BLaER1 treated with 17β-estradiol and CSF1 and Interleukin-3, amounts not matched to agents 10 nM and 100 nM (cell line): ENCODE measurements around the gene FMR1NB.
A peak's percentile ranks its signal among the peaks of the same experiment; 100 is the strongest.

ENCODE experiments used
- H3K27ac ChIP-seq, 11 experiments: shearing (Covaris generic); formaldehyde crosslinking; 2 replicates each; pipeline ENCODE4 v1.8.1; 2022
- H3K27me3 ChIP-seq, 11 experiments: shearing (Covaris generic); formaldehyde crosslinking; 2 replicates each; pipeline ENCODE4 v1.8.1; 2022
- H3K36me3 ChIP-seq, 11 experiments: shearing (Covaris generic); formaldehyde crosslinking; 2 replicates each; pipeline ENCODE4 v1.8.1; 2022
- H3K4me1 ChIP-seq, 10 experiments: shearing (Covaris generic); formaldehyde crosslinking; 2 replicates each; pipeline ENCODE4 v1.8.1; 2022
- H3K4me2 ChIP-seq, 11 experiments: shearing (Covaris generic); formaldehyde crosslinking; 2 replicates each; pipeline ENCODE4 v1.8.1; 2022
- H3K4me3 ChIP-seq, 10 experiments: shearing (Covaris generic); formaldehyde crosslinking; 2 replicates each; pipeline ENCODE4 v1.8.1; 2022
- H3K9ac ChIP-seq, 11 experiments: shearing (Covaris generic); formaldehyde crosslinking; 2 replicates each; pipeline ENCODE4 v1.8.1; 2022
- H3K9me3 ChIP-seq, 11 experiments: shearing (Covaris generic); formaldehyde crosslinking; replicated peaks in 1 of 11; 2 replicates each; pipeline ENCODE4 v1.8.1; 2022
- H4K20me1 ChIP-seq, 11 experiments: shearing (Covaris generic); formaldehyde crosslinking; 2 replicates each; pipeline ENCODE4 v1.8.1; 2022
- Cebpa-rat ChIP-seq, 11 experiments: shearing (Covaris generic); IDR thresholded peaks; 2 replicates each; pipeline ENCODE4 v1.8.1; 2022

FMR1NB gene

DNA sequence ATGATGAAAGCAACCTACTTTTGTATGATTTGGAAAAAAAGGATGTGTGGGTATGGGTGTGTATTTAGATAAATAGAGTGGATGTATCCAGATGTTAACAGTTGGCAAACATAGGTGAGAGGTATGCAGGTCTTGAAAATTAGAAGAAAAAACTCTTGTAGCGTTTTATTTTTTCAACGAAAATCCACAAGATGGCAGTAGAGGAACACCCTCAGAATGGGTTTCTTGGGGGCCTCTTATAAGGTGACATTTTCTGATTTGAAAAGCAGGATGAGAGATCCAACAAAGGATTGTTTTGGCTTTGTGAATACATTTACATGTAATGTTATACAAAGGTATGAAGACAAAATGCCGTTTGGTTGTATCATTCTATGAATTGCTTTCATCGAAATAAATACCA lies 68.3 kb downstream of the FMR1NB start:
- no peak overlapping the region for H3K9ac ChIP-seq
- H3K9me3 ChIP-seq: no peaks in the 10 kb centered on the region
- H4K20me1 ChIP-seq: no peaks in the 10 kb centered on the region
- no peak overlapping the region for H3K4me2 ChIP-seq
- H3K4me1 ChIP-seq: no peaks in the 10 kb centered on the region
- no peaks in the 10 kb centered on the region; a peak in 1 of 22 replicates for H3K27me3 ChIP-seq
- no peak overlapping the region for H3K4me3 ChIP-seq
- no peak for TF ChIP-seq Cebpa-rat (IDR thresholded peaks at IDR 0.05)
- no peak overlapping the region for H3K27ac ChIP-seq
- no peaks in the 10 kb centered on the region for H3K36me3 ChIP-seq

DNA sequence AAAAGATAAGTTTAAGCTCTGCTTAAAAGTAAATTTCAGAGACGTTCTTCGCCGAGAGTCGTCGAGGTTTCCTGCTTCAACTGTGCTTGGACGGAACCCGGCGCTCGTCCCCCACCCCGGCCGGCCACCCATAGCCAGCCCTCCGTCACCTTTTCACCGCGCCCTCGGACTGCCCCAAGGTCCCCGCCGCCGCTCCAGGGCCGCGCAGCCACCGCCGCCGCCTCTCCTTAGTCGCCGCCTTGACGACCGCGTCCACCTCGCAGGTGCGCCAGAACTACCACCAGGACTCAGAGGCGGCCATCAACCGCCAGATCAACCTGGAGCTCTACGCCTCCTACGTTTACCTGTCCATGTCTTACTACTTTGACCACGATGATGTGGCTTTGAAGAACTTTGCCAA lies 70.8 kb downstream of the FMR1NB start:
- no peak for TF ChIP-seq Cebpa-rat (IDR thresholded peaks at IDR 0.05)
- Histone ChIP-seq H3K4me1 (no peaks in the 10 kb centered on the region), H3K27me3 (no peaks in the 10 kb centered on the region), H3K36me3 (no peaks in the 10 kb centered on the region), H3K4me3 (no peak overlapping the region), H3K9me3 (no peaks in the 10 kb centered on the region), H4K20me1 (no peaks in the 10 kb centered on the region), H3K9ac (no peak overlapping the region), H3K4me2 (no peak overlapping the region), H3K27ac (no peak overlapping the region)

DNA sequence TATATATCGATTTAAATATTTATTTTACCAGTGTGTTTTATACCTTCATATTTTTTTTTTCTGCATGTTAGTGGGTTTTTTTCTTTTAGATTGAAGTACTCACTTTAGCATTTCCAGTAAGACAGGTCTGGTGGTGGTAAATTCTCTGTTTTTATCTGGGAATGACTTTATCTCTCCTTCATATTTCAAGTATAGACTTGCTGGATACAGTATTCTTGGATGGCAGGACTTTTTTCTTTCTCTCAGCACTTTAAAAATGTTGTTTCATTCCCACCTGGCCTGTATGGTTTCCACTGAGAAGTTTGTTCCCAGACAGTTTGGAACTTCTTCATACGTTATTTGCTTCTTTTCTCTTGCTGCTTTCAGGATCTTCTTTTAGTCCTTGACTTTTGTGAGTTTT lies 86.1 kb downstream of the FMR1NB start:
- Histone ChIP-seq H3K36me3 (no peaks in the 10 kb centered on the region), H3K27ac (no peak overlapping the region)
- TF ChIP-seq Cebpa-rat (IDR thresholded peaks at IDR 0.05): no peak

DNA sequence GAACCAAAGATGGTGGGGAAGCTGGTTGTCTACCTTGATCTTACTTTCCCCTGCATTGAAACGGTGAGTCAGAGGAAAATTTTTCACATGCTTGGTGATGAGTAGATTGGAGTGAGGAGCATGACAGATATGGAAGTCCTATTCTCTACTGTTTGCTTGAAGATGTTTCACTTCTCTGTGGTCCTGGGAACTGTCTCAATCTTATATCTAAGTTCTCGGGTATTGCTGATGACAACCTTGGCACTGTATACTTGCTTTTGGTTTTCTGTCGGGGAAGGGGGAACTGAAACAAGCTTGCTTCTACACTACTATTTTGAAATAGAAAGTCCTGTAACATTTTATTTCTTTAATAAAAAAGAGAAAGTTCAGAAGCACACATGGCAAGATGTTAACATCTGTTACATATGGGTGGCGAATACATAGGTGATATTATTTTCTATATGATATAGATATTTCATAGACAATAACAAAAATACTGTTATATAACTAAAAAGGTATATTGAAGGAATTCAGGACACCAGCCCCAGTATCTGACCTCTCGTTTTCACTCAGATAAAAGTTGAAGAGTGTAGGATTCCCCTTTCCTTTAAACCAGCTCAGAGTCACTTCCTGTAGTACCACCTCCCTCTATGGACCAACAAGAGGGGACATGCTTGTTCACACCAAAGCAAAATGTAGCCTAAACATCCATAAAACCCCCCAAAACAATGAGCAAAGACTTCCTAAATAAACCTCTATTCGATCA lies 88.8 kb downstream of the FMR1NB start:
- peak overlapping the region in 4 of 11 experiments; percentile 2 to 61 (median 26); a peak in 6 of 22 replicates for H3K4me2 ChIP-seq
- H3K36me3 ChIP-seq: no peaks in the 10 kb centered on the region
- no peaks in the 10 kb centered on the region for H4K20me1 ChIP-seq
- no peak for TF ChIP-seq Cebpa-rat (IDR thresholded peaks at IDR 0.05)
- peaks cover 0 to 16% (median 0%) of the 10 kb centered on the region in 10 experiments; a peak in 6 of 20 replicates for H3K4me1 ChIP-seq
- peak overlapping the region in 1 of 11 experiments; percentile 54; a peak in 3 of 22 replicates for H3K27ac ChIP-seq
- no peak overlapping the region for H3K4me3 ChIP-seq
- H3K9me3 ChIP-seq: peaks cover 16 to 29% (median 24%) of the 10 kb centered on the region in 11 experiments
- H3K9ac ChIP-seq: no peak overlapping the region
- no peaks in the 10 kb centered on the region for H3K27me3 ChIP-seq

More for the DNA sequence above, 86.1 kb downstream of the FMR1NB start:
- Histone ChIP-seq H4K20me1 (no peaks in the 10 kb centered on the region), H3K27me3 (no peaks in the 10 kb centered on the region), H3K4me3 (no peak overlapping the region), H3K9me3 (peaks cover 24 to 35% (median 32%) of the 10 kb centered on the region in 11 experiments), H3K9ac (no peak overlapping the region), H3K4me2 (no peak overlapping the region), H3K4me1 (peaks cover 0 to 16% (median 0%) of the 10 kb centered on the region in 10 experiments; a peak in 6 of 20 replicates)

DNA sequence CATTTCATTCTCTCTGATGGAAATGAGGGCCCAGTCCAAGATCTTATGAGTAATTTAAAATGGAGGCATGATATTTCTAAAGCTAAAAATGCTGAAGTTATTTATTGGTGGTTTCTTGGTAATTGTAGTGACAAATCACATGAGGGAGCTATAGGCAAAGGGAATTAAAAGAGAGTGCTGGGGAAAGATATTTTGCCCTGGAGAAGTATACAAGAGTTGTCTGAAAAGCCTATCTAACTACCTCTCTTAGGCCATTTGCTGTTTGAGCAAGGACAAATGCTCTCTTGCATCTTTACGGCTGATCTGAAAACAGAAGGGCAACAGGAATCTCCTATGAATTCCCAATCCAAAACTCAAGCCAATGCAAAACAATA lies 89.4 kb downstream of the FMR1NB start:
- no peak for TF ChIP-seq Cebpa-rat (IDR thresholded peaks at IDR 0.05)

More for the DNA sequence above, 89.4 kb downstream of the FMR1NB start:
- Histone ChIP-seq H3K27ac (peak overlapping the region in 1 of 11 experiments; percentile 54; a peak in 3 of 22 replicates), H3K4me3 (no peak overlapping the region), H3K9me3 (peaks cover 16 to 29% (median 24%) of the 10 kb centered on the region in 11 experiments), H4K20me1 (no peaks in the 10 kb centered on the region), H3K27me3 (no peaks in the 10 kb centered on the region), H3K9ac (no peak overlapping the region), H3K4me2 (peak overlapping the region in 4 of 11 experiments; percentile 2 to 61 (median 26); a peak in 4 of 22 replicates), H3K4me1 (peaks cover 0 to 16% (median 0%) of the 10 kb centered on the region in 10 experiments; a peak in 6 of 20 replicates), H3K36me3 (no peaks in the 10 kb centered on the region)
